T-helper 22 cell (primary cell): ENCODE data around the gene SYNE1.
"Not testable (repeated sequence)": the region's sequence is repeated elsewhere in the genome, so short reads cannot be mapped to it uniquely, and the experiment has no call there.

Experiments
- DNase-seq: peaks from one replicate; pipeline ENCODE4 v3.0.0-alpha.2; 2020; ENCODE audit warnings: low read depth

Gene SYNE1

DNA sequence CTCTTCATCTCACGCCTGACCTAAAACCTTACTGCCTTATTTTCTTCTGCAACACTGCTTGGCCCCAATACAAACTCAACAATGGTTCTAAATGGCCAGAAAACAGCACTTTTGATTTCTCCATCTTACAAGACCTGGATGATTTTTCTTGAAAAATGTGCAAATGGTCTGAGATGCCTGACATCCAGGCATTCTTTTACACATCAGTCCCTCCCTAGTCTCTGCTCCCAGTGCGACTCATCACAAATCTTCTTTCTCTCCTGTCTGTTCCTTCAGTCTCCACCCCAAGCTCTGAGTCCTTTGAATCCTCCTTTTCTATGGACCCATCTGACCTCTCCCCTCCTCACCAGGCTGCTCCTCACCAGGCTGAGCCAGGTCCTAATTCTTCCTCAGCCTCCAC lies 145.7 kb downstream of the SYNE1 start:
- DNase-seq = not testable (repeated sequence)

DNA sequence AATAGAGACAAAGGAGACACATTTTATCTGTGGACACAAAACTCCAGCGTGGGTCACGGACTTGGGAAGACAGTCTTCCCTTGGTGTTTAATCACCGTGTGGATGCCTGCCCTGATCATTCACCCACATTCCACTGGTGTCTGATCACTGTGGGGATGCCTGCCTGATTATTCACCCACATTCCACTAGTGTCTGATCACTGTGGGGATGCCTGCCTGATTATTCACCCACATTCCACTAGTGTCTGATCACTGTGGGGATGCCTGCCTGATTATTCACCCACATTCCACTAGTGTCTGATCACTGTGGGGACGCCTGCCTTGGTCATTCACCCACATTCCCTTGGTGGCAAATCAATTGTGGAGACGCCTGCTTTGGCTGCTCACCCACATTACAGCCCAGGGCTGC lies 146.2 kb downstream of the SYNE1 start:
- not testable (repeated sequence) for DNase-seq

DNA sequence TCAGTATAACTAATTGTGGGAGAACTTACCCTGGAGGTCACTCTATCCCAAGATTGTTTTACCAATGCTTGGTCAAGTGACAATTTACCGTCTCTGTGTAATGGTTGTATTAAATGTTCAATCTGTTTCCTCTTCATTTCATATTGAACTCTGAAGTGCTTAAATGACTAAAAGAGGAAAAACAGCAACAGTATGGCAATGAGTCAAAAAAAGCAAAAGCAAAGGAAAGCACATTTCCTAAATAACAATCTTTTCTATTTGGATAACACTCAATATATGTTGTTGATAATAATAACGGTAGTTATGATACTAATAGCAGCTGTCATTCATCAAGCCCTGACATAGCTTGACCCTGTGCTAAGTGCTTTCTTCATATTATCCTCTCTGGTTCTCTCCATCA lies 152.4 kb downstream of the SYNE1 start:
- no peak for DNase-seq

DNA sequence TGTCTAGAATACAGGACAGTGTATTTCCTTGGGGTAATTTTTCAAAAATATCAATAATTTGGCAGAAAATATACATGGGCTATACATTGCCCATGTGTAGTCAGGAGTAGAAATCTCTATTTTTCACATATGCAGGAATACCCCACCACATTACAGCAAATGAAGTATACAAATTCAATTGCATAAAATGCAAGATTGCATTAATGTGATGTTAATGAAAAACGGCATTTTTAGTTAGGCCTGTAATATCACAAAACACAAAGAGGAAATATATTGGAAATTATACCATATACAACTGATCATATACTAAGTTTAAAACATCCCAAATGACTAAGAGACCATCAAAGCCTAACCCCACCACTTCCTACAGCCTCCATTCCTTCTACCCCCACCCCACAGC lies 154.9 kb downstream of the SYNE1 start:
- DNase-seq = no peak

DNA sequence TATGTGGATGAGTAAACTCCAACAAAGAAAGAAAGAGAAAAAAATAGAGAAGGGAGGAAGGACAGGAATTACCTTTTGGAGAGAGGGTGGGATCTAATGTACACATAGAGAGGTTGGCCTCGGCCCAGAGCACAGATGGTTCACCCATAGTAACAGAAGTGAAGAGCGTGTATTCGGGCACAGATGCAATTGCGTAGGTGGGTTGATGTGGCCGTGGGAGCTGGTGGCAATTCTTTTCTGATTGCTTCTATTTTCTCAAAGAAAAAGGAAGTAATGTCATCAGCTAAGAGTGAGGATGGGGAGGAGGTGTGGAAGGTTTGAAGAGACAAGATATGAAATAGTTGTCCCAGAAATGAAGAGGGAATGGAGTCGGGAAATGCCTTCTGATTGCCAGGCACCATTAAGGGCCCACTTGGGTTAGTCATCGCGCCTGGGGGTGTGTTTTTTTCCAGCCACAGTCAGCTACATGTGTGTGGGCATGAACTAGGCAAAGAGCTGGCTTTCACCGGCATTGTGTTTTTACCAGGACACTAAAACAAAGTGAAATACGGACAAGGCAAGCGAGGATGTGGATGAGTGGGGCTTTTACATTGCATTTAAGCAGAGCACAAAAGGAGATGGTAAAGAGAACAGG lies 158.7 kb downstream of the SYNE1 start:
- DNase-seq = no peak

DNA sequence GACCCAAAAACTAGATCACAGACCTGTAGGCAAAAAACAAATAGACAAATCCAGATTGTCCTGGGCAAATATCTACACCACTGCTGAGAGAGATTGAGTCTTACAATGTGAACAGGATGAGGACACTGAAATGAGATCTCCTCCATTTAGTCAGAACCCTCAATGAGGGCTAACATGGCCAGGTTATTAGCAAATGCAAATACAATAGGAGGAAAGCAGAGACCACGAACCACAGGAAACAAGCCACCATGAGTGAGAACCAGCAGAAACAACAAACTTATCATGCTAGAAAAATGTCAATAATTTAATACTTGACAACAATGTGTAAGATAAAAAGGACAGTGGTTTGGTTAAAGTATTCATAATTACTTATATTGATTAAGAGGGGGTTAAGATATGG lies 162.8 kb downstream of the SYNE1 start:
- no peak for DNase-seq

DNA sequence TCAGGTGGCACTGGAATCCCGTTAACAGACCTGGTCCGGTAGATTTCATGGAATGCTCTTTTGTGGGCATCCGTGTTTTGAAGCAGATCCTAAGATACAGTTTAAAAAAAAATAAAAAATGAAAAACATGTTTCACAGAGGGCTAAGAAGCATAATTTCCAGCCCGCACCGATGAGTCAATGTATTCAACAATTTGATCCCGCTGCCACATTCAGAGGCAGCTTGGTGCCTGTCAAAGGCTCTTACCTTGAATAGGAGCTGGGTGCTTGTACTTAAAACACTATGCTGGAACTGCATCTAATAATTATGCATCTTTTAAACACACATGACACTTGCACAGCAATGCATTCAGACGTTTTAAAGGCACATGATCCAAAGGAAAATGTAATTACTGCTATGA lies 164.8 kb downstream of the SYNE1 start:
- DNase-seq = no peak

DNA sequence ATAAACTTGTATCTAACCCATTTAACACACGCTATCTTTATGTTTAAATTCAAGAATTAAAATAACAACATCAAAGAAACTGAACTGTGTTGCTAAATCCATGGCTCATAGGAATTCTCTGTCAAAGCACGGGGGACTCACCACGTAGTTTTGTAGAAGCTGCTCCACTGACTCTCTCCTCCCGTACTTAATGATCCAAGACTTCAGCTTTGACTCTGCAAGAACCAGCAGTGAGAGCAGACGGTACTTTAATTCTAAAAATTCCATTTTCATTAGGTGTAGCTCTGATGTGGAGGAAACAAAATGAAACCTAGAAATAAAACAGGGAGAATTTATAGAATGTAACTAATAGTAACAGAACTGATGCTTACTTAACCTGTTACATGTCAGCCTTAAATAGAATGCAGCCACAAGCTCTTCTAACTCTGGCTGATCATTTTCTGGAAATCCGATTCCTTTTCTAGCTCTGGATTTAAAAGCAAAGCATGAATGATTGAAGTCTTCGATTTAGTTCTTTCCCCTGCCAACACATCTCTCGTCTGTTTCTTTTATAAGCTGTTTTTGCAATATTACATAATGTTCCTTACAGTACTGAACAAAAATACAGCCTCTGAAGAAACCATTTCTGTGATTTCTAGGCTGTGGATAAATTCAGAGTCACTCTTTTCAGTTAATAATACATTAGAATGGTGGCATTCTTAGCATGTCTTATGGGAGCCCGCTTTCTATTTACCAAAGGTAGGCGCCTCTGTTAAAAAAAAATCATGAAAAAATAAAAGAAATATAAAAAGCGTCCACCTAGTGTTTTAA lies 165.5 kb downstream of the SYNE1 start:
- DNase-seq = no peak

DNA sequence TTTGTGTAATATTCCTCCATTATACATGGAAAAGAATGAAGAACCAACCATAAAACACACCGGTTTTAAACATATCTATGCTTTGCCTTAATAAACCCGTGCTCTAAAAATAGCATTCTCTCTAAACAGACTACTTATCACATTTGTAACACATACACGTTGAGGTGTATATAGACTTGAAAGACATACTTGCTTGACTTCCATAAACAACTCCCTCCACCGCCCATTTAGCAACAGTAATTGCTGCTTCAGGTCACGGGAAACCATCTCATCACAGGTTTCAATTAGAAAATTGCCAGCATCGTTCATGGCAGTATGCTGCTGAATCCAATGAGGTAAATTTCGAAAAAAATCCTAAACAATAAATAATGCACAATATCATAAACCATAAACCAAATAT lies 174.0 kb downstream of the SYNE1 start:
- no peak for DNase-seq

DNA sequence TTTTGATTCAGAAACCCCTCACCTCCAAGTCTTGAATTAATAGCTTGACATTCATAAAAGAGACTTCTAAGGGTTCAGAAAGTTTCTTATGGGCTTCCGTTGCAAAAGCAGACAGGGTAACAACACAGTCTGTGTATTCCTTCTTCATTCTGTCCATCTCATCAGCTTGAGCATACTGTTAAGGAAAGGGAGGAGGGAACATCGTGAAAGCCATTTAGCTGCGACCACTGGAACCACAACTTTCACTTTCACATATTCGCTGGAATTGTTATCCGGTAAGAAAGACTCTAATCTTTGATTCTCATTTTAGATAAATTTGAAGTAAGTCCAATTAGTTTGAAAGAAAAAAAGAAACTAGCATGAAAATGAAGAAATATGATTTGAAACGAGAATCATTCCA lies 174.4 kb downstream of the SYNE1 start:
- DNase-seq = no peak

DNA sequence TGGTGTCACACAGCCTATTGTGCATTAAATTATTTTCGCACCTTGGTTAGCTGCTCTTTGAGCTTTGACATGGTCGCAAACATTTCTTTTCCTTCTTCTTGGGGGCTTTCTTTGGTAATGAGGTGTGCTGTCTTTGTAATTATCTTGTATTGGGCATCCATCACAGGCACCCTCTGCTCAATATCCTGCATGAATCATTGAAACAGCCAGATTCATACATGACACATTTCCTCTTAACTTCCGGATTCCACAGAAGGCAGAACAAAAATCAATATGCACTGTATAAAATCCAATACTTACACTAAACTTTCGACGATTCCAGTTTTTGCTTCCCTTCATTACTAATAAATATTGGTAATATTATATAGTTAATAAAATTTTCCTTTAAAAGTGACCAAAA lies 175.6 kb downstream of the SYNE1 start:
- DNase-seq = no peak

DNA sequence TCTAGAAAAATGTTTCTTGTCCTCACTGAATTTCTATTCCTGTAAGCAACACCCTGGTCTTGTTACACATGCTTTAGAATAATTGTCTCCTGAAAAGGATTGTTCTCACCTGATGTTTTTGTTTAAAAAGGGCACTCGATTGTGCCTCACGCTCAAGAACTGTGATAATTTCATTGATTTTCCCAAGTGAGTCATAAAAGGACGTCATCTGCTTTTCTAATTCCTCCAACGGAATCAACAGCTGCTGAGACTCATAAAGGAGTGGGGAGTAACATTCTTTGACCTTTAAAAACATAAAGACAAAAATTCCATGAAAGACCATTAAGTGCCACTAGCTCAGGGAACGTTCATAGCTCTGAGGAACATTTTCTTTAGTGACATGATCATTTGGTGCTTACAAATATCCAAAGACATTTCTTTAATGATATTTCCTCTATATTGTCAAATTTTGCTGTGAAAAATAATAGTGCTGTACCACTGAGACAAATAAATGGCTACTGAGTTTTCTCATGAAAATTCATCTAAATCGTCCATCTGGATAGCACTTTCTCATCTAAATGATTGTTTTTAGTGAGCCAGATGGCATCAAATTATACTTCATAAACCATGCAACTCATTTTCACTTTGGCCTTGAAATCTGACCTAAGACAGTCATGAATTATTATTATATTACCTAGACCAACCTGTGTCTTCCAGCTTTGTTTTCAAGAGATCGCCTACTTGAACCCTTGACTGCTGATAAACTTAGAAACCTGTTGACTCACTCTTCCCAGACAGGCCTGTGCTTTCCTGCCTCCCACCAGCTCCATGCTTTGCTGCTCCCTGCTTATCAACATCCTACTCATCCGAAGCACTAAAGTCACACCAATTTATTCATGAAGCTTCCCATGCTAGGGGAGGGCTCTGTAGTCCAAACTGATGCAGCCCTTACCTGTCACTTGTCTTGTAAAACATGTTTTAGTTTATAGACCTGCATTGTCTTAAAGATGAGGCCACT lies 178.2 kb downstream of the SYNE1 start:
- no peak for DNase-seq

DNA sequence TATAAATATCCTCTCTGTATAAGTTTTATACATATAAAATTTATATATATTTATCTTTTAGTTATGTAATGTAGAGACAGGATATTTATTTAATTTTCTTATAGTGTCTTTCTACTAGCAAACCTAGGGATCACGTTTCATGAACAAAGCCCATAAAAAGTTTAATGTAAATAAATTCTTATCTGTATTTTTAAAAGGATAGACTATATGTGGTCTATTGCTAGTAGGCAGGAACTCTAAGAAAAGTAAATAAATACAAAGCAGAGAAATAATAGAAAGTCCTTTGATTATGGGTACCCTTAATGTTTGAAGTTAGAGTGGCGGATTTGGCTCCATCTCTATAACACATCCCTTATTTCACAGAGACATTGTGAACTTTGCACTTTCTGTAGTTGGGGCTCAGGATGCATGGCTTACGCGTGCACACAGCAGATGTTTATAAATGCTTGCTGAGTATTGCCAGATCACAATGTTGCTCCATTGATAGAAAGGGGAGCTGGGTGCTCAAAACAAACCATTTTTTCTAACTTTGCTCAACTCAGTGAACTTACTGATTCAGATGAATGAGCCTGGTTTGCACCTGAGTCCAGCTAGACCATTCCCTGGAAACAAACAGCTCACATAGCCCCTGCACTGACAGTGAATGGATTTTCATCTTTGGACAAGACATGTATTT lies 179.1 kb downstream of the SYNE1 start:
- no peak for DNase-seq

DNA sequence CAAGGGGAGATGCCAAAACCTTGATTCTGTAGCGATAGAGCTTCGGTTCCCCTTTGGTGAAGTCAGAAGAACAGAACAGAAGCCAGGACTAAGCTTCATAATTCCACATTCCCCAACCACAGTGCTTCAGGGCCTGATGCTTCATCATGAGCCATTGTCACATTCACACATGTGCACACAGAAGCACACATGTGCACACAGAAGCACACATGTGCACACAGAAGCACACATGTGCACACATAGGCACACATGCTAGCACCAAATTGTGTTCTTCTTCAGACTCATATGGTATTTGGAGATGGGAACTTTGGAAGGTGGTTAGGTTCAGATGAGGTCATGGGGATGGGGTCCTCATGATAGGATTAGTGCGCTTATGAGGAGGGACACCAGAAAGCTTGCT lies 183.2 kb downstream of the SYNE1 start:
- DNase-seq = no peak

DNA sequence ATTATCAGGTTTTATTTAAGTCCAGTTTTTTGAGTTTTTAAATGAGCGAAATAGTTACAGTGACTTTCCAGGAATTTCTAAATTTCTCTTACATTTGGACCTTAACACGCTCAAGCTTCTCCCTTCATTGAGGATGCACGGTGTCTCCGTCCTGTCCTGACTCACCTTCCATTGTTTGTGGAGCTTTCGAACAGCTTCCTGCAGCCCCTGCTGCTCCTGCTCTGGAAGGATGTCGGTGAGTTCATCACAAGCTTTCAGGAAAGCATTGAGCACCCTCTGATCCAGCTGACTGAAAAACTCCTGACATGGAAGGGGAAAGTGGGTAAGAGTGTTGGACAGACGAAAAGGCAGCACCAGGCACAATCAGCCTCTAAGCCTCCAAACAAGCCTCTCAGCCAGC lies 183.7 kb downstream of the SYNE1 start:
- DNase-seq = no peak

DNA sequence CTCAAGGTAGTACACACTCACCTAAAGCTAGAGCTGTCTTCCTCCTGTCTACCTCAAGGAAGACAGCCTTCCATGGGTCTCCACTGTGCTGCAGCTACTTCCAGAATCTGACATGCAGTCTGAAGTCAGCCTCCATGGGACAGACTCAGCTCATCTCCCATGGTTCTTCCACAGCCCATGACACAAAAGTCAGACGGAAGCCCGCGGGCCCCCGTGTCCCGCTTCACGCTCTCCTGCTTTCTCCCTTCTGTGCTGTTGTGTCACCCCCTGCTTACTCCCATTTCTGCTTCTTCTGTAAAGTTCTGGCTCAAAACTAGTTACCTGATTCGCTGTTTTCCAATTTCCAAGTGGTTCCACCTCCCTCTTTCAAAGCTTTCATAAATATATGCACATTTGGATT lies 184.5 kb downstream of the SYNE1 start:
- no peak for DNase-seq

DNA sequence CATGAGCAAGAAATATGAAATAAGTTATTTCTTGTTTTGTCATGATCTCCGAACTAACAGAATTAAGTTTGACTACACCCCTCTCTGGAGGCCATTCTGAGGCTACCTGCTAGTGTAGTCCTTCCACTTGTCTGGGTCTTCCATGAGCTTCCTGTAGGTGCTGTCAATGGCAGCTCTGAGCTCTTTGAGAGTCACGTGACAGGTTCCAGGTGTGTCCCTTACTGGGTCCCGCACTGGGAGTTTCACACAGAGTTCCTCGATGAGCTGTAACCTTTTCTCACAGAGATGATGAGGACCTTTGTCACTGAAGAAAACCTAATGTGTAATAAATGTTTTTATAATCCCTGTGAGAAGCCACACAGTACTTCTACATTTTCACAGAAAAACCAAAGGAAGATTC lies 186.6 kb downstream of the SYNE1 start:
- no peak for DNase-seq

DNA sequence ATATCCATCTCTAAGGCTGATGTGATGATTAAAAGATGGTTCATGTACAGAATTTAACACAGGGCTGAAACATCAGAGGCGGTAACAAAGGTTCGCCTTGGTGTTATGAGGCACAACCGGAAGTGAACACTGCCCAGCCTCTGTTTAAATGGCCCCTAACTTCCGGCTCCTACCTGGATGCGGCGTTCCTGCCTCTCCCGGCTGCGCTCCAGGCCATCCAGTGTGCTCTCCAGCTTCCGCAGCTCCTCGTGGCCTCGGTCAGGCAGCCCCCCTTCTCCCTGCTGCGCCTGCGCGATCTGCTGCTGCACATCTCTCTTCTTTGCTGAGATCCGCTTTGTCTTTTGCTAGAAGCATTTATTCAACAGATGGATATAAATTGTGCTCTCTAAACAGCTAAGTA lies 195.3 kb downstream of the SYNE1 start:
- no peak for DNase-seq

DNA sequence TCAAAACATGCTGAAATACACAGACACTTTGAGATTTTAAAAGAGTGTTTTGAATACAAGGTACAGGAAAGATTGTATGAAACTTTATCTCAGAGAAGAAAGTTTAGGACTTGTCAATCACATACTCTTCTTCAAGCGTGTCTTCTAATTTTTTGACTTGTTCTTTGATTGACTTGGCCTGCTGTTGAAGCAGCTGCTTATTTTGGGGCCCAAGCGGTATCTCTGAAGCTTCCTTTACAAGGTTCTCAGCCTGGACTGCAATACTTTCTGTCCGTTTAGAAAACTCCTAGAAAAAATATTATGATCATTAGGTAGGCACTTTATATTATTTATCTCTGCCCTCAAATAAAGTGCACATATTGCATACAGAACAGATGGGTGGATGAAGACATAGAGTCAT lies 201.3 kb downstream of the SYNE1 start:
- DNase-seq = no peak

DNA sequence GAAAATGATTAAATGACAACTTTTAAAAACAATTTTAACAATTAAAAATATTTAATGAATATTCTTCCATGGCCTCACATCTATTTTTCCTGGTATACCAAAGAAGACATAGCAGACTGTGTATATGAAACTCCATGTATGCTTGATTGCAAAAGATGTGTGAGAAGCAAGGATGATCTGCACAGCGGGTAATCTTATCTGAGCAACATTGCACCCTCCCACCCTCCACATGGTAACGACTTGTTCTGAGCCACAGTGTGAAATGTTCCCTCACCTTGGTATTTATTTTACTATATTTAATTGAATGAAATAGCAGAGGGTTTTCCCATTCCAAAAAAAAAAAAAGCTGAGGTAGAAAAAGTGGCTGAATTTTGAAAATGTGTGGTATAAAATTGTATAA lies 204.4 kb downstream of the SYNE1 start:
- DNase-seq = no peak

DNA sequence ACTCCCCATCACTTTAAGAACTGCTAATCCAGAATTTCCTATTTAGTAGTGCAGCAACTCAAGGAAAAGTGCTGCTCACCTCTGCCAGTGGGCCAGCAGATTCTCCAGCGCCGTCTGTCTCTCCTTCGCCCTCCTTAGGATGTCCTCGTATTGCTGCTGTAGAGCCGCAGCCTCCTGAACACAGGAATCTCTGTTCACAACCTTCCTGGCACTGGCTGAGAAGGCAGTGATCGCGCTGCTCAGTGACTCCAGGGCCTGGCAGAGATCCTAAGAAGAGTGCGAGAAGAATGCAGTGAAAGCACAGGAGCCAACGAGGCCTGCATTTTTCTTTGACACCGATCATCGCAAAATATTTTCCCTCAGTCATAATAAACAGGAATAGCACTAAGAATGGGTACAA lies 209.0 kb downstream of the SYNE1 start:
- DNase-seq = no peak

DNA sequence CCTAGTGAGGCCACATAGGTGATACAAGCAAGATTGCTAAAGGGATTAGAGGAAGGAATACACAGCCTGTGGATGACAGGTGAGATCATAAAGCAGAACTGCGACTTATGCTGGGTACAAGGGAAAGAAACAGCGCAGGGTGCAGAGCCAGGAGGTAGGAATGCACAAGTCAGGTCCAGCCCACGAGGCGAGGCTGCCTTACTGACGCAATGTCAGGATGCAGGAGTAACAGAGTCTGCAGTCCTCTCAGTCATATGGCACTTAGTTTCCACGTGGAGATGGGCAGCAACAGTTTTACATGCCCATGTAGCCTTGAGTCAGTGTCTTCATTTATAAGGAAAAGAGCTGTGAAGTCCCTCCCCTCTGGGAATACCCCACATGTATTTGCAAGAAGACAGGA lies 210.9 kb downstream of the SYNE1 start:
- no peak for DNase-seq
